A549 (cell line): ENCODE measurements around the gene ZHX3. TPM values are rescaled to one million over a fixed set of nuclear protein-coding genes. Genes with fewer than 3 reads are reported as not detected.
A peak's percentile ranks its signal among the peaks of the same experiment; 100 is the strongest.

Experiments
- ATAC-seq, 2 experiments: fragments of 200-7000 bp in 1 of 2; fragments of >200 bp in 1 of 2; cut with Nextera tagmentation in 1 of 2; cut with Tn5 transposase in 1 of 2; 3 replicates each; pipeline versions ENCODE4 v1.8.0 to v1.9.1; 2018 to 2020; ENCODE audit warnings: mild to moderate bottlenecking in 1 of 2, moderate library complexity in 1 of 2
- CTCF ChIA-PET: fragments of 300-600 bp; sonication (Branson Sonifier 250); formaldehyde crosslinking; extraction: SDS; loops from one replicate; lab custom pipeline; 2021; ENCODE audit warnings: antibody characterized with exemption, inconsistent platforms; lab: Yijun Ruan, JAX
- POLR2A ChIA-PET: fragments of 350-600 bp; formaldehyde crosslinking; extraction: SDS; loops from one replicate; lab custom pipeline; 2021; ENCODE audit warnings: antibody characterized with exemption, inconsistent platforms; lab: Yijun Ruan, JAX
- DNase-seq, 2 experiments: peaks; one replicate each; pipeline versions ENCODE4 v3.0.0 to v3.0.0-alpha.2; 2011 to 2016; ENCODE audit warnings: low read depth in 1 of 2, low spot score in 1 of 2
- FAIRE-seq: peaks from 2 replicates; lab custom pipeline; 2011; peaks lifted over from hg19 to GRCh38; lab: Jason Lieb, UNC
- H3K27ac ChIP-seq, 2 experiments: fragments of >200 bp; sonication (Bioruptor Twin); formaldehyde crosslinking; 3 replicates each; pipeline ENCODE4 v1.5.1; 2016 to 2017
- H3K4me1 ChIP-seq: fragments of >200 bp; sonication (Bioruptor Twin); formaldehyde crosslinking; 3 replicates; pipeline ENCODE4 v1.6.1; 2016
- H3K4me2 ChIP-seq: fragments of >200 bp; sonication (Bioruptor Twin); formaldehyde crosslinking; 3 replicates; pipeline ENCODE4 v1.6.1; 2016
- H3K4me3 ChIP-seq: fragments of >200 bp; sonication (Bioruptor Twin); formaldehyde crosslinking; 3 replicates; pipeline ENCODE4 v1.5.1; 2016
- H3K9me3 ChIP-seq: fragments of >200 bp; sonication (Bioruptor Twin); formaldehyde crosslinking; 3 replicates; pipeline ENCODE4 v1.6.1; 2016
- BHLHE40 ChIP-seq: IDR thresholded peaks from 2 replicates; pipeline ENCODE4 v1.6.1; 2012; ENCODE audit warnings: low read depth, low read length, inconsistent platforms
- CEBPB ChIP-seq, 2 experiments: fragments of >200 bp in 1 of 2; sonication (Bioruptor Twin) in 1 of 2; formaldehyde crosslinking in 1 of 2; IDR thresholded peaks; 2 replicates each; pipeline ENCODE4 v1.6.1; 2012 to 2016
- CHD2 ChIP-seq: fragments of 150-350 bp; IDR thresholded peaks from 2 replicates; pipeline ENCODE4 v1.6.1; 2014; ENCODE audit warnings: low read length; ENCODE audit not compliant: partially characterized antibody
- E2F6 ChIP-seq: IDR thresholded peaks from 2 replicates; pipeline ENCODE4 v1.6.1; 2012; ENCODE audit warnings: low read depth, borderline replicate concordance
- EHF ChIP-seq: fragments of 250-450 bp; sonication (Bioruptor Pico); IDR thresholded peaks from 2 replicates; pipeline ENCODE4 v1.5.0; 2020; ENCODE audit warnings: mild to moderate bottlenecking
- EP300 ChIP-seq, 2 experiments: fragments of >200 bp; sonication (Bioruptor Twin); formaldehyde crosslinking; IDR thresholded peaks; 2 replicates in 1 of 2; 3 replicates in 1 of 2; pipeline ENCODE4 v1.6.1; 2016 to 2017
- FOSB ChIP-seq: fragments of 250-450 bp; sonication (Bioruptor Pico); IDR thresholded peaks from 2 replicates; pipeline ENCODE4 v1.5.0; 2020; ENCODE audit warnings: mild to moderate bottlenecking, moderate library complexity
- FOXS1 ChIP-seq: fragments of 250-450 bp; sonication (Bioruptor Pico); IDR thresholded peaks from 2 replicates; pipeline ENCODE4 v1.5.0; 2020; ENCODE audit warnings: mild to moderate bottlenecking, moderate library complexity
- HDAC2 ChIP-seq: fragments of 200-600 bp; sonication (generic); IDR thresholded peaks from 2 replicates; pipeline ENCODE4 v1.6.1; 2016
- HES2 ChIP-seq: fragments of >200 bp; sonication (Bioruptor Twin); formaldehyde crosslinking; IDR thresholded peaks from 2 replicates; pipeline ENCODE4 v1.6.1; 2016
- HOXA7 ChIP-seq: fragments of 250-450 bp; sonication (Bioruptor Pico); IDR thresholded peaks from 2 replicates; pipeline ENCODE4 v1.5.0; 2020; ENCODE audit warnings: mild to moderate bottlenecking, moderate library complexity
- HOXB13 ChIP-seq: fragments of 250-450 bp; sonication (Bioruptor Pico); IDR thresholded peaks from 2 replicates; pipeline ENCODE4 v1.5.0; 2020; ENCODE audit warnings: low read depth, mild to moderate bottlenecking, moderate library complexity
- JUN ChIP-seq, 2 experiments: fragments of >200 bp; sonication (Bioruptor Twin); formaldehyde crosslinking; IDR thresholded peaks; 2 replicates in 1 of 2; 3 replicates in 1 of 2; pipeline ENCODE4 v1.6.1; 2016 to 2017
- PHF8 ChIP-seq: fragments of 200-600 bp; sonication (generic); IDR thresholded peaks from 2 replicates; pipeline ENCODE4 v1.6.1; 2016; ENCODE audit warnings: low read depth, mild to moderate bottlenecking, antibody characterized with exemption, moderate library complexity, borderline replicate concordance
- POLR2A ChIP-seq: IDR thresholded peaks from 2 replicates; pipeline ENCODE4 v1.6.1; 2012; ENCODE audit warnings: mild to moderate bottlenecking, low read length
- RAD21 ChIP-seq, 2 experiments: fragments of >200 bp in 1 of 2; sonication (Bioruptor Twin) in 1 of 2; formaldehyde crosslinking in 1 of 2; IDR thresholded peaks in 1 of 2; conservative IDR thresholded peaks in 1 of 2; 2 replicates in 1 of 2; 3 replicates in 1 of 2; pipeline ENCODE4 v1.6.1; 2012 to 2018; ENCODE audit warnings: inconsistent platforms in 1 of 2
- RARB ChIP-seq: fragments of 250-450 bp; sonication (Bioruptor Pico); IDR thresholded peaks from 2 replicates; pipeline ENCODE4 v1.8.0; 2021; ENCODE audit warnings: mild to moderate bottlenecking, moderate library complexity
- RCOR1 ChIP-seq: fragments of 150-350 bp; IDR thresholded peaks from 2 replicates; pipeline ENCODE4 v1.6.1; 2014; ENCODE audit warnings: antibody characterized with exemption, low read length, low read depth
- RNF2 ChIP-seq: fragments of 200-600 bp; sonication (generic); IDR thresholded peaks from 2 replicates; pipeline ENCODE4 v1.6.1; 2016; ENCODE audit warnings: low read depth, mild to moderate bottlenecking, antibody characterized with exemption, moderate library complexity, borderline replicate concordance
- SMC3 ChIP-seq: fragments of >200 bp; sonication (Bioruptor Twin); formaldehyde crosslinking; IDR thresholded peaks from 3 replicates; pipeline ENCODE4 v1.6.1; 2018; ENCODE audit warnings: inconsistent platforms
- SREBF2 ChIP-seq: fragments of 450-650 bp; IDR thresholded peaks from 2 replicates; pipeline ENCODE4 v1.6.1; 2014; ENCODE audit warnings: mild to moderate bottlenecking, moderate library complexity
- USF2 ChIP-seq: fragments of 450-650 bp; IDR thresholded peaks from 2 replicates; pipeline ENCODE4 v1.6.1; 2014; ENCODE audit warnings: antibody characterized with exemption
- ZNF302 ChIP-seq: fragments of 250-450 bp; sonication (Bioruptor Pico); IDR thresholded peaks from 2 replicates; pipeline ENCODE4 v1.9.0; 2021; ENCODE audit warnings: inconsistent platforms, mild to moderate bottlenecking, moderate library complexity
- ZSCAN20 ChIP-seq: fragments of 250-450 bp; sonication (Bioruptor Pico); IDR thresholded peaks from 2 replicates; pipeline ENCODE4 v1.8.0; 2022; ENCODE audit warnings: mild to moderate bottlenecking, moderate library complexity
- WGBS: methylation state at CpG from one replicate; pipeline ENCODE4 v1.1.6; 2017; ENCODE audit errors: missing lambda C conversion rate; 5-methylcytosine and 5-hydroxymethylcytosine counted together
- polyA plus RNA-seq, 4 experiments: library from polyadenylated mRNA; depleted of rRNA in 3 of 4; stranded (reverse); fragments of >200 nt; fragmentation: RNase III in 1 of 4; extraction: RNeasy Plus Mini Kit Qiagen cat#74134 plus additional on column Dnase treatment in 1 of 4; gene quantifications; 2 replicates in 3 of 4; 3 replicates in 1 of 4; pipeline ENCODE4 v1.2.3, GENCODE V29; 2011 to 2017
- TF ChIP-seq, protein P1 (sequence below): IDR thresholded peaks from 2 replicates; pipeline ENCODE4 v1.6.1; 2012
- TF ChIP-seq, protein P2 (sequence below): fragments of >200 bp; sonication (Bioruptor Twin); formaldehyde crosslinking; IDR thresholded peaks from 3 replicates; pipeline ENCODE4 v1.6.1; 2016
- TF ChIP-seq, protein P3 (sequence below): fragments of 150-350 bp; IDR thresholded peaks from 2 replicates; pipeline ENCODE4 v1.6.1; 2014; ENCODE audit warnings: low read depth, mild to moderate bottlenecking, low read length

Gene ZHX3
- polyA plus RNA-seq, 2 of the 4 experiments (the other 2 are of a cell fraction): 3.6 to 4.1 TPM

- peak; percentile 96 for TF ChIP-seq PHF8
- TF ChIP-seq USF2: no peak
- TF ChIP-seq EHF (CRISPR knock-in tag): no peak
- TF ChIP-seq CHD2: no peak
- TF ChIP-seq CEBPB (IDR thresholded peaks at IDR 0.05): no peak
- TF ChIP-seq POLR2A: peak; percentile 57
- TF ChIP-seq, protein P1, sequence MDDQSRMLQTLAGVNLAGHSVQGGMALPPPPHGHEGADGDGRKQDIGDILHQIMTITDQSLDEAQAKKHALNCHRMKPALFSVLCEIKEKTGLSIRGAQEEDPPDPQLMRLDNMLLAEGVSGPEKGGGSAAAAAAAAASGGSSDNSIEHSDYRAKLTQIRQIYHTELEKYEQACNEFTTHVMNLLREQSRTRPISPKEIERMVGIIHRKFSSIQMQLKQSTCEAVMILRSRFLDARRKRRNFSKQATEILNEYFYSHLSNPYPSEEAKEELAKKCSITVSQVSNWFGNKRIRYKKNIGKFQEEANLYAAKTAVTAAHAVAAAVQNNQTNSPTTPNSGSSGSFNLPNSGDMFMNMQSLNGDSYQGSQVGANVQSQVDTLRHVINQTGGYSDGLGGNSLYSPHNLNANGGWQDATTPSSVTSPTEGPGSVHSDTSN: peak; percentile 92
- no peak for TF ChIP-seq RAD21 (conservative IDR thresholded peaks at IDR 0.05 in 1 of 2, IDR thresholded peaks at IDR 0.05 in 1 of 2)
- TF ChIP-seq FOSB (CRISPR knock-in tag): no peak
- TF ChIP-seq, protein P2, sequence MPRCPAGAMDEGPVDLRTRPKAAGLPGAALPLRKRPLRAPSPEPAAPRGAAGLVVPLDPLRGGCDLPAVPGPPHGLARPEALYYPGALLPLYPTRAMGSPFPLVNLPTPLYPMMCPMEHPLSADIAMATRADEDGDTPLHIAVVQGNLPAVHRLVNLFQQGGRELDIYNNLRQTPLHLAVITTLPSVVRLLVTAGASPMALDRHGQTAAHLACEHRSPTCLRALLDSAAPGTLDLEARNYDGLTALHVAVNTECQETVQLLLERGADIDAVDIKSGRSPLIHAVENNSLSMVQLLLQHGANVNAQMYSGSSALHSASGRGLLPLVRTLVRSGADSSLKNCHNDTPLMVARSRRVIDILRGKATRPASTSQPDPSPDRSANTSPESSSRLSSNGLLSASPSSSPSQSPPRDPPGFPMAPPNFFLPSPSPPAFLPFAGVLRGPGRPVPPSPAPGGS: no peak
- TF ChIP-seq SREBF2: no peak
- TF ChIP-seq EP300 (IDR thresholded peaks at IDR 0.05): no peak
- TF ChIP-seq ZSCAN20: no peak
- peak in 1 of 2 experiments; percentile 68; a peak in 2 of 5 replicates for TF ChIP-seq JUN (IDR thresholded peaks at IDR 0.05)
- TF ChIP-seq E2F6: peak; percentile 47
- no peak for TF ChIP-seq HOXB13 (CRISPR knock-in tag)
- TF ChIP-seq HES2: no peak
- TF ChIP-seq BHLHE40: no peak
- no peak for TF ChIP-seq HOXA7 (CRISPR knock-in tag)
- FAIRE-seq: no peak
- Histone ChIP-seq H3K27ac (peak within 1 kb of the TSS; percentile 86 to 91), H3K4me2 (peak within 1 kb of the TSS; percentile 98), H3K4me3 (peak within 1 kb of the TSS; percentile 89), H3K9me3 (no peaks in the 10 kb centered on the region), H3K4me1 (peaks cover 7% of the 10 kb centered on the region)
- ChIA-PET POLR2A (interaction anchor here (0.8 to 1.1 kb wide), 2 partner anchors 41 to 147 kb away, joined by 3 read pairs; no protein-coding TSS in a partner anchor), CTCF (interaction anchor here (1.1 to 7.9 kb wide), 7 partner anchors 10 to 202 kb away, joined by 3 to 103 read pairs (median 16); partner anchors contain the start of gene LPIN3)
- 3% methylated on average over 24 of the region's 121 CpGs for WGBS
- ATAC-seq: peak; percentile 77 to 86
- peak; percentile 83 to 91 for DNase-seq
These were observed 180.6 kb downstream of the ZHX3 start, which contains the start of gene PLCG1 for GRCh38 chr20:41136680-41137613. Gene PLCG1, plus strand, starts transcription at chr20:41137543. Its CDS starts 99 bp downstream, at chr20:41137642.

- CTCF ChIA-PET: interaction anchor here (0.7 to 7.9 kb wide), 24 partner anchors 9 to 214 kb away, joined by 3 to 103 read pairs (median 6); partner anchors contain the start of gene LPIN3
- Histone ChIP-seq H3K4me3 (peak overlapping the region; percentile 89), H3K4me1 (peaks cover 7% of the 10 kb centered on the region), H3K27ac (peak overlapping the region; percentile 86 to 91; a peak in 5 of 6 replicates), H3K4me2 (peak overlapping the region; percentile 98), H3K9me3 (no peaks in the 10 kb centered on the region)
- TF ChIP-seq RNF2 (no peak), SMC3 (no peak), RCOR1 (no peak), RARB (no peak), CHD2 (no peak), FOSB (CRISPR knock-in tag) (no peak), ZNF302 (CRISPR knock-in tag) (no peak), HDAC2 (no peak), E2F6 (no peak), BHLHE40 (no peak), FOXS1 (CRISPR knock-in tag) (no peak), POLR2A (no peak), HOXB13 (CRISPR knock-in tag) (no peak)
- TF ChIP-seq, protein P3, sequence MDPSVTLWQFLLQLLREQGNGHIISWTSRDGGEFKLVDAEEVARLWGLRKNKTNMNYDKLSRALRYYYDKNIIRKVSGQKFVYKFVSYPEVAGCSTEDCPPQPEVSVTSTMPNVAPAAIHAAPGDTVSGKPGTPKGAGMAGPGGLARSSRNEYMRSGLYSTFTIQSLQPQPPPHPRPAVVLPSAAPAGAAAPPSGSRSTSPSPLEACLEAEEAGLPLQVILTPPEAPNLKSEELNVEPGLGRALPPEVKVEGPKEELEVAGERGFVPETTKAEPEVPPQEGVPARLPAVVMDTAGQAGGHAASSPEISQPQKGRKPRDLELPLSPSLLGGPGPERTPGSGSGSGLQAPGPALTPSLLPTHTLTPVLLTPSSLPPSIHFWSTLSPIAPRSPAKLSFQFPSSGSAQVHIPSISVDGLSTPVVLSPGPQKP: no peak
- WGBS: 63% methylated on average over 23 of the region's 23 CpGs
- POLR2A ChIA-PET: interaction anchor here (0.8 to 1.1 kb wide), 2 partner anchors 10 to 146 kb away, joined by 3 to 5 read pairs; no protein-coding TSS in a partner anchor
- no peak for FAIRE-seq
- DNase-seq: no peak
- ATAC-seq: peak in 1 of 2 experiments; percentile 1; a peak in 3 of 6 replicates
These were observed 181.4 kb downstream of the ZHX3 start for GRCh38 chr20:41135888-41136679.
